WTC11 (cell line): ENCODE data around the gene CTSK. TPM values are rescaled to one million over a fixed set of nuclear protein-coding genes. Genes with fewer than 3 reads are reported as not detected.

Source experiments
- ATAC-seq: fragments of 200-7000 bp; cut with Tn5 transposase; 2 replicates; pipeline ENCODE4 v1.10.0; 2021; ENCODE audit warnings: mild to moderate bottlenecking, moderate library complexity
- CTCF ChIA-PET: fragments of 300-600 bp; sonication (Branson Sonifier 250); formaldehyde crosslinking; loops from one replicate; lab custom pipeline; 2021; ENCODE audit warnings: antibody characterized with exemption; lab: Charles Lee
- POLR2A ChIA-PET: fragments of 350-600 bp; sonication (Branson Sonifier 250); formaldehyde crosslinking; loops from one replicate; lab custom pipeline; 2021; ENCODE audit warnings: antibody characterized with exemption; lab: Charles Lee
- DNase-seq: peaks from one replicate; pipeline ENCODE4 v3.0.0; 2021; ENCODE audit warnings: low spot score
- H3K27ac Mint-ChIP-seq: 2 replicates; pipeline ENCODE4 v1.8.0; 2021; ENCODE audit warnings: mixed read lengths
- H3K27me3 Mint-ChIP-seq: 2 replicates; pipeline ENCODE4 v1.8.0; 2021; ENCODE audit warnings: low read depth, mild to moderate bottlenecking, moderate library complexity, mixed read lengths
- H3K36me3 Mint-ChIP-seq: 2 replicates; pipeline ENCODE4 v1.8.0; 2021; ENCODE audit warnings: mixed read lengths
- H3K4me1 Mint-ChIP-seq: 2 replicates; pipeline ENCODE4 v1.8.0; 2022; ENCODE audit warnings: mixed read lengths
- H3K4me3 Mint-ChIP-seq: 2 replicates; pipeline ENCODE4 v1.8.0; 2021; ENCODE audit warnings: mild to moderate bottlenecking, moderate library complexity, mixed read lengths
- H3K9me3 Mint-ChIP-seq: 2 replicates; pipeline ENCODE4 v1.8.0; 2021; ENCODE audit warnings: mixed read lengths
- ATF1 ChIP-seq: sonication (generic); formaldehyde crosslinking; IDR thresholded peaks from 2 replicates; pipeline ENCODE4 v1.8.1; 2023; ENCODE audit warnings: mild to moderate bottlenecking, moderate library complexity, missing genetic modification reagents
- ATF2 ChIP-seq: sonication (generic); formaldehyde crosslinking; IDR thresholded peaks from 2 replicates; pipeline ENCODE4 v1.8.1; 2022; ENCODE audit warnings: low read depth, missing genetic modification reagents, borderline replicate concordance
- CBFB ChIP-seq: sonication (generic); formaldehyde crosslinking; IDR thresholded peaks from 2 replicates; pipeline ENCODE4 v1.8.1; 2022; ENCODE audit warnings: mild to moderate bottlenecking, low read depth, missing genetic modification reagents
- CREM ChIP-seq: sonication (generic); formaldehyde crosslinking; IDR thresholded peaks from 2 replicates; pipeline ENCODE4 v1.8.1; 2022; ENCODE audit warnings: mild to moderate bottlenecking, missing genetic modification reagents, moderate library complexity
- E2F5 ChIP-seq: sonication (generic); formaldehyde crosslinking; IDR thresholded peaks from 2 replicates; pipeline ENCODE4 v1.8.1; 2022; ENCODE audit warnings: mild to moderate bottlenecking, moderate library complexity, missing genetic modification reagents
- FOXJ3 ChIP-seq: sonication (generic); formaldehyde crosslinking; IDR thresholded peaks from 2 replicates; pipeline ENCODE4 v1.9.0; 2021; ENCODE audit warnings: missing genetic modification reagents, mild to moderate bottlenecking, borderline replicate concordance
- FOXP4 ChIP-seq: sonication (generic); formaldehyde crosslinking; IDR thresholded peaks from 2 replicates; pipeline ENCODE4 v1.8.0; 2022; ENCODE audit warnings: mild to moderate bottlenecking, missing genetic modification reagents
- HMGA2 ChIP-seq: fragments of 250-450 bp; sonication (Bioruptor Pico); IDR thresholded peaks from 2 replicates; pipeline ENCODE4 v1.4.0; 2021; ENCODE audit warnings: mild to moderate bottlenecking, moderate library complexity
- IRF2 ChIP-seq: sonication (generic); formaldehyde crosslinking; IDR thresholded peaks from 2 replicates; pipeline ENCODE4 v1.8.0; 2022; ENCODE audit warnings: low read depth, missing genetic modification reagents, borderline replicate concordance
- JAZF1 ChIP-seq: fragments of 250-450 bp; sonication (Bioruptor Pico); IDR thresholded peaks from 2 replicates; pipeline ENCODE4 v1.9.0; 2021; ENCODE audit warnings: moderate library complexity, mild to moderate bottlenecking, inconsistent platforms
- NR2C2 ChIP-seq: sonication (generic); formaldehyde crosslinking; IDR thresholded peaks from 2 replicates; pipeline ENCODE4 v1.8.0; 2022; ENCODE audit warnings: mild to moderate bottlenecking, missing genetic modification reagents
- NR3C1 ChIP-seq: sonication (generic); formaldehyde crosslinking; conservative IDR thresholded peaks from 2 replicates; pipeline ENCODE4 v1.8.1; 2023; ENCODE audit warnings: low read depth, mild to moderate bottlenecking, missing genetic modification reagents
- OVOL2 ChIP-seq: fragments of 250-450 bp; sonication (Bioruptor Pico); IDR thresholded peaks from 2 replicates; pipeline ENCODE4 v1.9.0; 2021; ENCODE audit warnings: mild to moderate bottlenecking, borderline replicate concordance
- RELA ChIP-seq: sonication (generic); formaldehyde crosslinking; IDR thresholded peaks from 2 replicates; pipeline ENCODE4 v1.8.1; 2022; ENCODE audit warnings: missing genetic modification reagents, mild to moderate bottlenecking, borderline replicate concordance
- SMAD3 ChIP-seq: sonication (generic); formaldehyde crosslinking; IDR thresholded peaks from 2 replicates; pipeline ENCODE4 v1.8.0; 2022; ENCODE audit warnings: missing genetic modification reagents, mild to moderate bottlenecking, borderline replicate concordance
- SP1 ChIP-seq: sonication (generic); formaldehyde crosslinking; conservative IDR thresholded peaks from 2 replicates; pipeline ENCODE4 v1.8.1; 2022; ENCODE audit warnings: missing genetic modification reagents
- TCF7 ChIP-seq: sonication (generic); formaldehyde crosslinking; IDR thresholded peaks from 2 replicates; pipeline ENCODE4 v1.8.0; 2022; ENCODE audit warnings: mild to moderate bottlenecking, low read depth, missing genetic modification reagents, moderate library complexity
- TP53 ChIP-seq: sonication (generic); formaldehyde crosslinking; IDR thresholded peaks from 2 replicates; pipeline ENCODE4 v1.8.1; 2023; ENCODE audit warnings: mild to moderate bottlenecking, missing genetic modification reagents
- USF2 ChIP-seq: sonication (generic); formaldehyde crosslinking; IDR thresholded peaks from 2 replicates; pipeline ENCODE4 v1.8.1; 2023; ENCODE audit warnings: mild to moderate bottlenecking, missing genetic modification reagents, moderate library complexity
- ZBTB21 ChIP-seq: sonication (generic); formaldehyde crosslinking; IDR thresholded peaks from 2 replicates; pipeline ENCODE4 v1.8.1; 2023; ENCODE audit warnings: mild to moderate bottlenecking, missing genetic modification reagents, borderline replicate concordance
- ZNF121 ChIP-seq: sonication (generic); formaldehyde crosslinking; IDR thresholded peaks from 2 replicates; pipeline ENCODE4 v1.8.0; 2023; ENCODE audit warnings: missing genetic modification reagents
- ZNF263 ChIP-seq: sonication (generic); formaldehyde crosslinking; IDR thresholded peaks from 2 replicates; pipeline ENCODE4 v1.8.1; 2022; ENCODE audit warnings: low read depth, mild to moderate bottlenecking, moderate library complexity, missing genetic modification reagents
- ZNF416 ChIP-seq: fragments of 250-450 bp; sonication (Bioruptor Pico); IDR thresholded peaks from 2 replicates; pipeline ENCODE4 v1.9.0; 2021; ENCODE audit warnings: mild to moderate bottlenecking, inconsistent platforms
- total RNA-seq: library from RNA; stranded (reverse); gene quantifications from 3 replicates; pipeline ENCODE4 v1.2.3, GENCODE V29; 2021
- TF ChIP-seq, protein P1 (sequence below): sonication (generic); formaldehyde crosslinking; conservative IDR thresholded peaks from 2 replicates; pipeline ENCODE4 v1.8.1; 2022; ENCODE audit warnings: mild to moderate bottlenecking, missing genetic modification reagents
- TF ChIP-seq, protein P2 (sequence below): fragments of 250-450 bp; sonication (Bioruptor Pico); IDR thresholded peaks from 2 replicates; pipeline ENCODE4 v2.1.2; 2022; ENCODE audit warnings: mild to moderate bottlenecking, moderate library complexity
- TF ChIP-seq, protein P3 (sequence below): fragments of 250-450 bp; sonication (Bioruptor Pico); IDR thresholded peaks from 2 replicates; pipeline ENCODE4 v1.9.0; 2021; ENCODE audit warnings: mild to moderate bottlenecking, borderline replicate concordance

Gene CTSK
- total RNA-seq, 1 experiment from 2014 or later: 9.4 TPM

DNA sequence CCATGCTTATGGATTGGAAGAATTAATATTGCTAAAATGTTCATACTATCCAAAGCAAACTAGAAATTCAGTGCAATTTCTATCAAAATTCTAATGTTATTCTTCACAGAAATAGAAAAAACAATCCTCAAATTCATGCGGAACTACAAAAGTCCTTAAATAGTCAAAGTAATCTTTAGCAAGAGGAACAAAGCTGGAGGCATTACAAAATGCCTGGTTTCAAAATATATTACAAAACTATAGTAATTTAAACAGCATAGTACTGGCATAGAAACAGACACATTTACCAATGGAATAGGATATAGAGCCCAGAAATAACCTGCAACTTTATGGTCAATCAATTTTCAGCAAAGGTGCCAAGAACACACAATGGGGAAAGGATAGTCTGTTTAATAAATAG is 46.3 kb downstream of the CTSK start (continued):
- TF ChIP-seq ATF2 (CRISPR knock-in tag) (no peak), ZBTB21 (no peak), OVOL2 (CRISPR knock-in tag) (no peak), IRF2 (CRISPR knock-in tag) (no peak), ATF1 (no peak), FOXP4 (CRISPR knock-in tag) (no peak), ZNF121 (CRISPR knock-in tag) (no peak), NR2C2 (CRISPR knock-in tag) (no peak), ZNF263 (CRISPR knock-in tag) (no peak)
- TF ChIP-seq, protein P1, sequence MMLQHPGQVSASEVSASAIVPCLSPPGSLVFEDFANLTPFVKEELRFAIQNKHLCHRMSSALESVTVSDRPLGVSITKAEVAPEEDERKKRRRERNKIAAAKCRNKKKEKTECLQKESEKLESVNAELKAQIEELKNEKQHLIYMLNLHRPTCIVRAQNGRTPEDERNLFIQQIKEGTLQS (CRISPR knock-in tag): no peak

DNA sequence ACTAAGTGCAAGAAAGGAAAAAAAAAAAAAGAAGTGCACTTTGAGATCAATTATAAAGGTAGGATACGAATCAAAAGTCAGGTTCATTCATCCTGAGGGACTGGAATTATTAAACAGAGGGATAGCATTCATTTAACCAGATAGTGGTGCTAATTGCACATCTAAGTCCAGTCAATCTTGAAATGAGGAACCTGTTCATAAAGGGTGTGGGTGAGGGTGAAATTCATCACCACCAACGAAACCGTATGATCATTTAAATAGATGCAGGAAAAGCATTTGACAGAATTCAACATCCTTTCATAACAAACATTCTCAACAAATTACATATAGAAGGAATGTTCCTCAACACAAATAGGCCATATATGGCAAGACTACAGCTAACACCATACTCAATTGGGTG is 48.0 kb downstream of the CTSK start:
- H3K9me3 Mint-ChIP-seq: peaks cover 10% of the 10 kb centered on the region
- TF ChIP-seq HMGA2 (CRISPR knock-in tag) (no peak), SP1 (CRISPR knock-in tag) (no peak), CREM (no peak), E2F5 (CRISPR knock-in tag) (no peak), NR3C1 (CRISPR knock-in tag) (no peak), SMAD3 (CRISPR knock-in tag) (no peak), CBFB (CRISPR knock-in tag) (no peak), TCF7 (no peak), RELA (CRISPR knock-in tag) (no peak), USF2 (no peak), FOXJ3 (CRISPR knock-in tag) (no peak), ZNF263 (CRISPR knock-in tag) (no peak), NR2C2 (CRISPR knock-in tag) (no peak), TP53 (CRISPR knock-in tag) (no peak), JAZF1 (no peak), ZNF416 (CRISPR knock-in tag) (no peak)
- TF ChIP-seq, protein P2, sequence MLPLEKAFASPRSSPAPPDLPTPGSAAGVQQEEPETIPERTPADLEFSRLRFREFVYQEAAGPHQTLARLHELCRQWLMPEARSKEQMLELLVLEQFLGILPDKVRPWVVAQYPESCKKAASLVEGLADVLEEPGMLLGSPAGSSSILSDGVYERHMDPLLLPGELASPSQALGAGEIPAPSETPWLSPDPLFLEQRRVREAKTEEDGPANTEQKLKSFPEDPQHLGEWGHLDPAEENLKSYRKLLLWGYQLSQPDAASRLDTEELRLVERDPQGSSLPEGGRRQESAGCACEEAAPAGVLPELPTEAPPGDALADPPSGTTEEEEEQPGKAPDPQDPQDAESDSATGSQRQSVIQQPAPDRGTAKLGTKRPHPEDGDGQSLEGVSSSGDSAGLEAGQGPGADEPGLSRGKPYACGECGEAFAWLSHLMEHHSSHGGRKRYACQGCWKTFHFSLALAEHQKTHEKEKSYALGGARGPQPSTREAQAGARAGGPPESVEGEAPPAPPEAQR (CRISPR knock-in tag): no peak
- TF ChIP-seq, protein P3, sequence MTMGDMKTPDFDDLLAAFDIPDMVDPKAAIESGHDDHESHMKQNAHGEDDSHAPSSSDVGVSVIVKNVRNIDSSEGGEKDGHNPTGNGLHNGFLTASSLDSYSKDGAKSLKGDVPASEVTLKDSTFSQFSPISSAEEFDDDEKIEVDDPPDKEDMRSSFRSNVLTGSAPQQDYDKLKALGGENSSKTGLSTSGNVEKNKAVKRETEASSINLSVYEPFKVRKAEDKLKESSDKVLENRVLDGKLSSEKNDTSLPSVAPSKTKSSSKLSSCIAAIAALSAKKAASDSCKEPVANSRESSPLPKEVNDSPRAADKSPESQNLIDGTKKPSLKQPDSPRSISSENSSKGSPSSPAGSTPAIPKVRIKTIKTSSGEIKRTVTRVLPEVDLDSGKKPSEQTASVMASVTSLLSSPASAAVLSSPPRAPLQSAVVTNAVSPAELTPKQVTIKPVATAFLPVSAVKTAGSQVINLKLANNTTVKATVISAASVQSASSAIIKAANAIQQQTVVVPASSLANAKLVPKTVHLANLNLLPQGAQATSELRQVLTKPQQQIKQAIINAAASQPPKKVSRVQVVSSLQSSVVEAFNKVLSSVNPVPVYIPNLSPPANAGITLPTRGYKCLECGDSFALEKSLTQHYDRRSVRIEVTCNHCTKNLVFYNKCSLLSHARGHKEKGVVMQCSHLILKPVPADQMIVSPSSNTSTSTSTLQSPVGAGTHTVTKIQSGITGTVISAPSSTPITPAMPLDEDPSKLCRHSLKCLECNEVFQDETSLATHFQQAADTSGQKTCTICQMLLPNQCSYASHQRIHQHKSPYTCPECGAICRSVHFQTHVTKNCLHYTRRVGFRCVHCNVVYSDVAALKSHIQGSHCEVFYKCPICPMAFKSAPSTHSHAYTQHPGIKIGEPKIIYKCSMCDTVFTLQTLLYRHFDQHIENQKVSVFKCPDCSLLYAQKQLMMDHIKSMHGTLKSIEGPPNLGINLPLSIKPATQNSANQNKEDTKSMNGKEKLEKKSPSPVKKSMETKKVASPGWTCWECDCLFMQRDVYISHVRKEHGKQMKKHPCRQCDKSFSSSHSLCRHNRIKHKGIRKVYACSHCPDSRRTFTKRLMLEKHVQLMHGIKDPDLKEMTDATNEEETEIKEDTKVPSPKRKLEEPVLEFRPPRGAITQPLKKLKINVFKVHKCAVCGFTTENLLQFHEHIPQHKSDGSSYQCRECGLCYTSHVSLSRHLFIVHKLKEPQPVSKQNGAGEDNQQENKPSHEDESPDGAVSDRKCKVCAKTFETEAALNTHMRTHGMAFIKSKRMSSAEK (CRISPR knock-in tag): no peak
- peaks cover 3% of the 10 kb centered on the region for H3K36me3 Mint-ChIP-seq
- no peak overlapping the region for H3K4me3 Mint-ChIP-seq
- DNase-seq (no peak), ATAC-seq (no peak)
- no peaks in the 10 kb centered on the region; the same call in 1 of the 2 replicates for H3K27me3 Mint-ChIP-seq
- no peaks in the 10 kb centered on the region for H3K4me1 Mint-ChIP-seq
- ChIA-PET CTCF (no interaction called here), POLR2A (interaction anchor here (0.7 kb wide), 1 partner anchor 144 kb away, joined by 4 read pairs; no protein-coding TSS in a partner anchor)
- no peak overlapping the region for H3K27ac Mint-ChIP-seq
